ENCODE data around the gene AGBL4. TPM values are rescaled to one million over a fixed set of nuclear protein-coding genes. Genes with fewer than 3 reads are reported as not detected.

Gene AGBL4
- total RNA-seq, 1 donor from 2014 or later: not detected

DNA sequence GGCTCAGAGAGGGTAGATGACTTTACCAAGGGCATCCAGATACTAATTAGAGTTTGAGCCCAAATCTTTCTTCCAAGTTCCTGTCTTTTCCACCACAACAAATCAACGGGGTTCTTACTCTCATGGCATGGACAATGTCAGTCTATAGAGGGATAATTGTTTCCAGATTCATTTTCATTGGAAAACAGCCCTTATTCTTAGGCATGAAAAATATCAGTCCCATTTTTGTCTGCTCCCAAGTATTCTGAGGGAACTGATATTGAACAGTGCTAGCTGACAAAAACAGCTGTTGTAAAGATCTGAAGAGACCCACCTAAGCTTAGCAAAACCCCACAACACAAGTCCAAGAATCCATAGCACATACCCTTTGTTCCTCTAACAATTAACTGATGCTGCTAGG, 898.0 kb downstream of the AGBL4 start:
- intact Hi-C loops (cut with DNase I): no loop called here
- no peaks in the 10 kb centered on the region for H3K4me1 ChIP-seq
- TF ChIP-seq, protein P1, sequence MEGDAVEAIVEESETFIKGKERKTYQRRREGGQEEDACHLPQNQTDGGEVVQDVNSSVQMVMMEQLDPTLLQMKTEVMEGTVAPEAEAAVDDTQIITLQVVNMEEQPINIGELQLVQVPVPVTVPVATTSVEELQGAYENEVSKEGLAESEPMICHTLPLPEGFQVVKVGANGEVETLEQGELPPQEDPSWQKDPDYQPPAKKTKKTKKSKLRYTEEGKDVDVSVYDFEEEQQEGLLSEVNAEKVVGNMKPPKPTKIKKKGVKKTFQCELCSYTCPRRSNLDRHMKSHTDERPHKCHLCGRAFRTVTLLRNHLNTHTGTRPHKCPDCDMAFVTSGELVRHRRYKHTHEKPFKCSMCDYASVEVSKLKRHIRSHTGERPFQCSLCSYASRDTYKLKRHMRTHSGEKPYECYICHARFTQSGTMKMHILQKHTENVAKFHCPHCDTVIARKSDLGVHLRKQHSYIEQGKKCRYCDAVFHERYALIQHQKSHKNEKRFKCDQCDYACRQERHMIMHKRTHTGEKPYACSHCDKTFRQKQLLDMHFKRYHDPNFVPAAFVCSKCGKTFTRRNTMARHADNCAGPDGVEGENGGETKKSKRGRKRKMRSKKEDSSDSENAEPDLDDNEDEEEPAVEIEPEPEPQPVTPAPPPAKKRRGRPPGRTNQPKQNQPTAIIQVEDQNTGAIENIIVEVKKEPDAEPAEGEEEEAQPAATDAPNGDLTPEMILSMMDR (IDR thresholded peaks at IDR 0.05): no peak
- no peaks in the 10 kb centered on the region for H3K36me3 ChIP-seq
- no peak overlapping the region for H3K27ac ChIP-seq
- H3K4me3 ChIP-seq: no peak overlapping the region
- H3K9me3 ChIP-seq: no peaks in the 10 kb centered on the region
- H3K27me3 ChIP-seq: no peaks in the 10 kb centered on the region
- no peak for DNase-seq (ENCODE audit: low spot score in 2 of 2)

DNA sequence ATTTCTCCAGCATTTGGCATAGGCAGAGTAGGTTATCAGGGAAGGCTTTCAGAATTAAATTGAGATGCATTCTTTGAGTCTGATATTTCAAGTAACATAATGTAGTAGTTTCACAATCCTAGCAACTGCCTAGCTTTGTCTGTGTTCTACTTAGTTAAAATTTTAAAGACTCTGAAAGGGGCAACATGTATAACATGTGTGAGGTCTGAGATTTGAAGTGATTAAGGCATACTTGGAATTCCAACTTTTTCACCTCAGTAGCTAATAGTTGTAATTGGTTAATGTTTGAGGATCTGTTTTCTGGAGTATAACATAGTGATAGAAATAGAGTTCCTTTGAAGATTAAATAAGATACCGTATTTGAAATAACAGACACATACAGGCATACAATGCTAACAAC, 911.8 kb downstream of the AGBL4 start:
- Histone ChIP-seq H3K4me3 (no peak overlapping the region), H3K27me3 (no peaks in the 10 kb centered on the region), H3K27ac (no peak overlapping the region), H3K36me3 (no peaks in the 10 kb centered on the region), H3K9me3 (no peaks in the 10 kb centered on the region), H3K4me1 (no peaks in the 10 kb centered on the region)
- intact Hi-C loops (cut with DNase I): no loop called here
- TF ChIP-seq, protein P1 (IDR thresholded peaks at IDR 0.05): no peak
- DNase-seq (ENCODE audit: low spot score in 2 of 2): no peak

DNA sequence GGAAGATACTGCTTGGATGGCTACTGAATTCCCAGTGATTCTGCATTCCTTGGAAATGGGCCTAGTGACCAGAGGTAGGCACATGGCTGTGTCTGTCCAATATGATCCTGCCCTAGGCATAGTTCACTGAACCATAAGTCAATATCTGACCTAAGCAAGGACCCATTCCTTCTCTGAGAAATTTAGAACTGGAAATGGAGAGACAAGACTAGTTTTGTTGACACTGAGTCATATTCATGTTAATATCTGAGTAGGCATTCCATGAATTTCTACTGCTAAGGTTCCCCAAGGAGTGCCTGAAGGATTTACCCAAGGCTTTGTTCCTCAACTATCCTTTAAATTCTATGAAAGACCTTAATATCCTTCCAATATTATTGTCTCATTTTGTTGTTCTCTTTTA, 917.3 kb downstream of the AGBL4 start:
- no peak for DNase-seq (ENCODE audit: low spot score in 2 of 2)
- H3K27me3 ChIP-seq: no peaks in the 10 kb centered on the region
- intact Hi-C loops (cut with DNase I): no loop called here
- TF ChIP-seq, protein P1 (IDR thresholded peaks at IDR 0.05): no peak
- no peaks in the 10 kb centered on the region for H3K9me3 ChIP-seq
- no peak overlapping the region for H3K27ac ChIP-seq
- no peaks in the 10 kb centered on the region for H3K4me1 ChIP-seq
- no peaks in the 10 kb centered on the region for H3K36me3 ChIP-seq
- no peak overlapping the region for H3K4me3 ChIP-seq

DNA sequence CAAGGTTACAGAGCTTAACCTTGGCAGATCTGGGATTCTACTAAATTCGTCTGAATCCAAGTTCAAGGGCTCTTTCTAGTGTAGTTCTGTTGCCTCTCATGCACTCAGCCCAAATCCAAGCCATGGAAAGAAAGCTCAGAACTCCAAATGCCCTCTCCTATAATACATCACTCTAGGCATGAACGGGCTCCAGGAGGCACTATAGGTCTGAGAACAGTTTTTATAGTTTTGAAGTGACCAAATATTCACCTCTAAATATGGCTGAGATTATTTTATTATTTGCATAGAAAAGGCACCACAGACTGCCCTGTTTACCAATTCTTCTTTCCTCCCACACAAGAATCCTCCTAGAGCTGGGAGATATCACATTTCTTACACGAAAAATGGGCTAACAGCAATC, 919.2 kb downstream of the AGBL4 start:
- Histone ChIP-seq H3K36me3 (no peaks in the 10 kb centered on the region), H3K4me3 (no peak overlapping the region), H3K4me1 (no peaks in the 10 kb centered on the region), H3K27me3 (no peaks in the 10 kb centered on the region), H3K27ac (no peak overlapping the region), H3K9me3 (no peaks in the 10 kb centered on the region)
- intact Hi-C loops (cut with DNase I): no loop called here
- TF ChIP-seq, protein P1 (IDR thresholded peaks at IDR 0.05): no peak
- no peak for DNase-seq (ENCODE audit: low spot score in 2 of 2)

DNA sequence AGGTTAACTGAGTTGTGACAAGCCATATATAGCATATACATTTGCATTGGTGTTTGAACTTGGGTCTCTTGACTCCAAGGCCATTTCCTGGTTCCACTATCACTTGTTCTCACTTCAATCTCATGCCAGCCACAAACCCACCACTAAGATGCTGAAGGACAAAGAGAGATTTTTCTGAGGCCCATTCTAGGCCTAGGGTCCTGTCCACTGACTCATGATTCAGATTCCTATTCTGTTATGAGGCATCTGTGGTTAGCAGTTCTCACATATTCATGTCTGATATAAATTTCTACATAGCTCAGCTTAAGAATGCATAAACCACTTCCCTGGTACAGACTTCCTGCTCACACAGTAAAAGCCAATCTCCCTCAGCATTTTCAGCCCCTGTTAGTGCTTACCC, 921.0 kb downstream of the AGBL4 start:
- Histone ChIP-seq H3K27me3 (no peaks in the 10 kb centered on the region), H3K9me3 (no peaks in the 10 kb centered on the region), H3K27ac (no peak overlapping the region), H3K4me3 (no peak overlapping the region), H3K4me1 (no peaks in the 10 kb centered on the region), H3K36me3 (no peaks in the 10 kb centered on the region)
- no peak for DNase-seq (ENCODE audit: low spot score in 2 of 2)
- intact Hi-C loops (cut with DNase I): no loop called here
- TF ChIP-seq, protein P1 (IDR thresholded peaks at IDR 0.05): no peak

DNA sequence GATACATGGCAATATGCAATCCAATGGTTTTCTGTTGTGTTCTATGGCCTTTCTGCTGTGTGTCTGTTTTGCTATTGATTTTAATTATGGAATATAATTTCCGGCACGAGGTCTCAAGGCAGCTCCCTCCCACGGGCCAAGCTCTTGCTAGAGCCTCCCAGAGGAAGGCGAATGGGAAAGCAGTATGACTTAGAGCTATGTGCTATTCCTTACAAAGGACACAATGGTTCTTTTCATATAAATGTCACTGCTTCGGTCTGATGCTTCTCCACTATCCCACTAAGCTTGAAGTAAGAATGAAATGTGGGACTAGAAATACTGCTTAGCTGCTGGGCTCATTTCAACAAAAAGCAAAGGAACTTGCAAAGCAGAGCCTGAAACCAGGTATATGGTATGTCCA, 924.9 kb downstream of the AGBL4 start:
- intact Hi-C loops (cut with DNase I): no loop called here
- DNase-seq (ENCODE audit: low spot score in 2 of 2): no peak
- Histone ChIP-seq H3K36me3 (no peaks in the 10 kb centered on the region), H3K4me3 (no peak overlapping the region), H3K27ac (no peak overlapping the region), H3K27me3 (no peaks in the 10 kb centered on the region), H3K4me1 (no peaks in the 10 kb centered on the region), H3K9me3 (no peaks in the 10 kb centered on the region)
- TF ChIP-seq, protein P1 (IDR thresholded peaks at IDR 0.05): no peak
